ENCODE results near the gene GPI. TPM values are rescaled to one million over a fixed set of nuclear protein-coding genes. Genes with fewer than 3 reads are reported as not detected.

The GPI gene
- total RNA-seq, 2 experiments from 2014 or later, result 111 to 218 TPM

DNA sequence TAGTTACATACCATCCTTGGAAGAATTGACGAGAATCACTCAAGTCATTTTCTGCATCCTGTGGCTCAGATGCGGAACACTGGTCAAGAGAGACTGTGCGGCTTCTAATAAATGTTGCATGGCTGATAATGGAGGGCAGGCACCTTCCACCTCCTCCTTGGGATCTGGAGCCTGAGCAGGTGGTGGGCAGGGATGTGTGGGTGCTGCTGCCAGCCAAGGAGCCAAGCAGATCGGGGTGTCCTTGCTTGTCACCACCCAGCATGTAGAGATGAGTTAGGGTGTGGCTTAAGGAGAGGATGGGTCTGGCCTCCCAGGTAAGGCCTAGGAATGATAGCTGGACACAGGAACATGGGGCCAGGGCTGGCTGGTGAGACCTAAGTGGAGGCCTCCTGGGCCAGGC lies 17.5 kb downstream of the GPI start:
- H3K4me1 ChIP-seq (ENCODE audit: insufficient read depth, low read length, poor library complexity, severe bottlenecking), result no peaks in the 10 kb centered on the region
- H3K9me3 ChIP-seq (ENCODE audit: low read length), result no peaks in the 10 kb centered on the region
- no peaks in the 10 kb centered on the region for H4K20me1 ChIP-seq (ENCODE audit: insufficient read depth, low read length)
- TF ChIP-seq EZH2phosphoT487 (IDR thresholded peaks at IDR 0.05; ENCODE audit: borderline replicate concordance, low read depth, low read length) (no peak), CTCF (conservative IDR thresholded peaks at IDR 0.05; ENCODE audit: low read length) (no peak)
- ChIA-PET POLR2A (no interaction called here), CTCF (ENCODE audit: unreplicated experiment) (no interaction called here)
- H3K79me2 ChIP-seq (ENCODE audit: insufficient read depth, low read depth, low read length), result no peaks in the 10 kb centered on the region
- no peak overlapping the region for H2AFZ ChIP-seq (ENCODE audit: low read length)
- peaks cover 96% of the 10 kb centered on the region for H3K36me3 ChIP-seq (ENCODE audit: insufficient read depth, low read length)
- no TSS peak for BruUV-seq (replicated peaks)
- intact Hi-C loops (cut with micrococcal nuclease; ENCODE audit: unreplicated experiment), result no loop called here
- no peak overlapping the region for H3K27ac ChIP-seq (ENCODE audit: low read depth, low read length, poor library complexity, severe bottlenecking)
- H3K4me3 ChIP-seq (ENCODE audit: low read depth, low read length, poor library complexity, severe bottlenecking), result no peak overlapping the region
- H3K4me2 ChIP-seq (ENCODE audit: low read length), result no peak overlapping the region
- DNase-seq (ENCODE audit: low spot score), result no peak
- H3K9me2 ChIP-seq (ENCODE audit: insufficient read depth, low read length), result no peaks in the 10 kb centered on the region

DNA sequence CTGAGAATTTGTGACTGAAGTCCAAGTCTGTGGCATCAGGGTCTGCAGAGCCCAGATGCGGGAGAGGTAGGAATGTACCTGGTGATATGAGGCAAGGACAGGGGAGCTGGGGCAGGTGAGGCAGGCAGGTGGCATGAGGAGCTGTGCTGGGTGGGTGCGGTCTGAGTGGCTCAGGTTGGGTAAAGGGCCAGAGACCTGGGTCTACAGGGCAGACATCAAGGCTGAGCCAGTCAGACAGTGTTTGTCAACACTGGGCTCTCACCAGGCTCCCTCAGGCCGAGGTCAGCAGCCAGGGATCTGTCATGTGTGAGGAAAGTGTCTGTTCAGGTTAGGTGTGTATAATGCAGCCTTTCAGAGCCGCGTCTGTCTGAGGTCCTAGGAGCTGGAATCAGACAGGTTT lies 18.6 kb downstream of the GPI start:
- Histone ChIP-seq H3K79me2 (ENCODE audit: insufficient read depth, low read depth, low read length) (no peaks in the 10 kb centered on the region), H3K36me3 (ENCODE audit: insufficient read depth, low read length) (peaks cover 96% of the 10 kb centered on the region), H4K20me1 (ENCODE audit: insufficient read depth, low read length) (no peaks in the 10 kb centered on the region), H3K4me1 (ENCODE audit: insufficient read depth, low read length, poor library complexity, severe bottlenecking) (no peaks in the 10 kb centered on the region), H2AFZ (ENCODE audit: low read length) (no peak overlapping the region), H3K9me2 (ENCODE audit: insufficient read depth, low read length) (no peaks in the 10 kb centered on the region), H3K4me3 (ENCODE audit: low read depth, low read length, poor library complexity, severe bottlenecking) (no peak overlapping the region), H3K27ac (ENCODE audit: low read depth, low read length, poor library complexity, severe bottlenecking) (no peak overlapping the region), H3K9me3 (ENCODE audit: low read length) (no peaks in the 10 kb centered on the region), H3K4me2 (ENCODE audit: low read length) (no peak overlapping the region)
- DNase-seq (ENCODE audit: low spot score), result no peak
- ChIA-PET CTCF (ENCODE audit: unreplicated experiment) (no interaction called here), POLR2A (interaction anchor here (1.5 kb wide), 1 partner anchor 10 kb away, joined by 5 read pairs; no protein-coding TSS in a partner anchor)
- no TSS peak for BruUV-seq (replicated peaks)
- TF ChIP-seq CTCF (conservative IDR thresholded peaks at IDR 0.05; ENCODE audit: low read length) (no peak), EZH2phosphoT487 (IDR thresholded peaks at IDR 0.05; ENCODE audit: borderline replicate concordance, low read depth, low read length) (no peak)
- intact Hi-C loops (cut with micrococcal nuclease; ENCODE audit: unreplicated experiment), result no loop called here

- BruUV-seq (replicated peaks), result no TSS peak
- Histone ChIP-seq H3K4me1 (ENCODE audit: insufficient read depth, low read length, poor library complexity, severe bottlenecking) (no peaks in the 10 kb centered on the region), H4K20me1 (ENCODE audit: insufficient read depth, low read length) (no peaks in the 10 kb centered on the region), H3K36me3 (ENCODE audit: insufficient read depth, low read length) (peaks cover 96% of the 10 kb centered on the region), H3K4me2 (ENCODE audit: low read length) (no peak overlapping the region), H3K79me2 (ENCODE audit: insufficient read depth, low read depth, low read length) (no peaks in the 10 kb centered on the region), H3K9me2 (ENCODE audit: insufficient read depth, low read length) (no peaks in the 10 kb centered on the region), H3K9me3 (ENCODE audit: low read length) (no peaks in the 10 kb centered on the region), H3K4me3 (ENCODE audit: low read depth, low read length, poor library complexity, severe bottlenecking) (no peak overlapping the region), H3K27ac (ENCODE audit: low read depth, low read length, poor library complexity, severe bottlenecking) (no peak overlapping the region), H2AFZ (ENCODE audit: low read length) (no peak overlapping the region)
- DNase-seq (ENCODE audit: low spot score), result no peak
- TF ChIP-seq CTCF (conservative IDR thresholded peaks at IDR 0.05; ENCODE audit: low read length) (no peak), EZH2phosphoT487 (IDR thresholded peaks at IDR 0.05; ENCODE audit: borderline replicate concordance, low read depth, low read length) (no peak)
- ChIA-PET CTCF (ENCODE audit: unreplicated experiment) (no interaction called here), POLR2A (no interaction called here)
- intact Hi-C loops (cut with micrococcal nuclease; ENCODE audit: unreplicated experiment), result no loop called here
Measured at GRCh38 chr19:34386645-34387445, 21.8 kb downstream of the GPI start.

All from OCI-LY7 (cell line).